EH (cell line): ENCODE results near the gene KCNMA1.

Experiments
- DNase-seq: peaks from one replicate; pipeline ENCODE4 v3.0.0-alpha.2; 2015; ENCODE audit warnings: low read depth

The KCNMA1 gene

GRCh38 chr10:76977901-76978300, 659.7 kb downstream of the KCNMA1 start:
- no peak for DNase-seq

GRCh38 chr10:76977046-76977445, 660.6 kb downstream of the KCNMA1 start:
- no peak for DNase-seq

- no peak for DNase-seq
Observed at GRCh38 chr10:76976142-76976541, 661.5 kb downstream of the KCNMA1 start.

- DNase-seq, result no peak
Observed at GRCh38 chr10:76975126-76975525, 662.5 kb downstream of the KCNMA1 start.

- peak; percentile 73 for DNase-seq
Observed at GRCh38 chr10:76974017-76974691, 663.5 kb downstream of the KCNMA1 start.

GRCh38 chr10:76973091-76974016, 664.3 kb downstream of the KCNMA1 start:
- DNase-seq, result peak; percentile 77

GRCh38 chr10:76972541-76972940, 665.1 kb downstream of the KCNMA1 start:
- no peak for DNase-seq

- DNase-seq, result no peak
Observed at GRCh38 chr10:76971547-76972170, 665.9 kb downstream of the KCNMA1 start.

- DNase-seq, result no peak
Observed at GRCh38 chr10:76970711-76971519, 666.7 kb downstream of the KCNMA1 start.

- no peak for DNase-seq
Observed at GRCh38 chr10:76969366-76969948, 668.2 kb downstream of the KCNMA1 start.

GRCh38 chr10:76968483-76968882, 669.1 kb downstream of the KCNMA1 start:
- DNase-seq, result no peak

- peak; percentile 62 for DNase-seq
Observed at GRCh38 chr10:76962851-76963250, 674.8 kb downstream of the KCNMA1 start.

- DNase-seq, result no peak
Observed at GRCh38 chr10:76961841-76962240, 675.8 kb downstream of the KCNMA1 start.

- no peak for DNase-seq
Observed at GRCh38 chr10:76959111-76959510, 678.5 kb downstream of the KCNMA1 start.

- DNase-seq, result no peak
Observed at GRCh38 chr10:76954838-76955237, 682.8 kb downstream of the KCNMA1 start.

GRCh38 chr10:76950354-76950753, 687.3 kb downstream of the KCNMA1 start:
- no peak for DNase-seq

GRCh38 chr10:76946270-76946669, 691.3 kb downstream of the KCNMA1 start:
- DNase-seq, result peak; percentile 53

- DNase-seq, result no peak
Observed at GRCh38 chr10:76945166-76945565, 692.4 kb downstream of the KCNMA1 start.

- no peak for DNase-seq
Observed at GRCh38 chr10:76944640-76945039, 693.0 kb downstream of the KCNMA1 start.

- DNase-seq, result peak; percentile 49
Observed at GRCh38 chr10:76942628-76943416, 694.8 kb downstream of the KCNMA1 start.
